Mammary epithelial cell (primary cell): ENCODE results near the gene LPAR6.

Experiments used
- EZH2 ChIP-seq: IDR thresholded peaks from 2 replicates; pipeline ENCODE4 v1.6.1; 2012; ENCODE audit warnings: low read length, inconsistent platforms, borderline replicate concordance
- TF ChIP-seq, protein P1 (sequence below), 2 donors: IDR thresholded peaks in 1 of 2; conservative IDR thresholded peaks in 1 of 2; 2 replicates each; pipeline ENCODE4 v1.5.1; 2011 to 2012; ENCODE audit warnings: inconsistent platforms in 2 of 2, low read length in 2 of 2, mild to moderate bottlenecking in 2 of 2, control low read depth in 1 of 2, low read depth in 1 of 2; ENCODE audit not compliant: insufficient read depth in 1 of 2; ENCODE audit errors: extremely low read depth in 1 of 2

DNA sequence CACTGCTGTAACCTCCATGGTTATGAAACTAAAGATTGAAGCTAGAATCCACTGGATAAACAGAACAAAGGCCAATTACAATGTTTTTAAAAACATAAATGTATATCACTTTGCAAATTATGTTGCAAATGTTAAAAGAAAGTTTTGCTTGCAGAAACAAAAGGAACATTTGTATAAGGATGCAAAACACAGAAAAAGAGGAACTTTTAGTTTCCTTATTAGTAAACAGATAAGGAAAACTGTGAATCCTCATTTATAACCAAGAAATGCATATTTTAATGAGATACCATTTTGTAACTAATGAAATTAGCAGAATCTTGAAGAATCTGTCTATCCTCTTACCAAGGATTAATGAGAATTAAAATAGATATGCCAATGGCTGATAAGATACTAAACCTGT, 32.3 kb downstream of the LPAR6 start:
- TF ChIP-seq, protein P1, sequence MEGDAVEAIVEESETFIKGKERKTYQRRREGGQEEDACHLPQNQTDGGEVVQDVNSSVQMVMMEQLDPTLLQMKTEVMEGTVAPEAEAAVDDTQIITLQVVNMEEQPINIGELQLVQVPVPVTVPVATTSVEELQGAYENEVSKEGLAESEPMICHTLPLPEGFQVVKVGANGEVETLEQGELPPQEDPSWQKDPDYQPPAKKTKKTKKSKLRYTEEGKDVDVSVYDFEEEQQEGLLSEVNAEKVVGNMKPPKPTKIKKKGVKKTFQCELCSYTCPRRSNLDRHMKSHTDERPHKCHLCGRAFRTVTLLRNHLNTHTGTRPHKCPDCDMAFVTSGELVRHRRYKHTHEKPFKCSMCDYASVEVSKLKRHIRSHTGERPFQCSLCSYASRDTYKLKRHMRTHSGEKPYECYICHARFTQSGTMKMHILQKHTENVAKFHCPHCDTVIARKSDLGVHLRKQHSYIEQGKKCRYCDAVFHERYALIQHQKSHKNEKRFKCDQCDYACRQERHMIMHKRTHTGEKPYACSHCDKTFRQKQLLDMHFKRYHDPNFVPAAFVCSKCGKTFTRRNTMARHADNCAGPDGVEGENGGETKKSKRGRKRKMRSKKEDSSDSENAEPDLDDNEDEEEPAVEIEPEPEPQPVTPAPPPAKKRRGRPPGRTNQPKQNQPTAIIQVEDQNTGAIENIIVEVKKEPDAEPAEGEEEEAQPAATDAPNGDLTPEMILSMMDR (conservative IDR thresholded peaks at IDR 0.05 in 1 of 2, IDR thresholded peaks at IDR 0.05 in 1 of 2; ENCODE audit: extremely low read depth in 1 of 2, insufficient read depth in 1 of 2, low read depth in 1 of 2, low read length in 2 of 2), result no peak
- TF ChIP-seq EZH2, result no peak
